NCI-H510A treated with DMSO at 0.1 percent for 48 hours (cell line): Measurements from ENCODE around the gene ZNF611.
"Not testable (repeated sequence)": the region's sequence is repeated elsewhere in the genome, so short reads cannot be mapped to it uniquely, and the experiment has no call there.

Experiments used
- DNase-seq: peaks from one replicate; lab custom pipeline; 2025; lab: John Stamatoyannopoulos, UW

Gene ZNF611

GRCh38 chr19:52716522-52716921 lies 18.3 kb downstream of the ZNF611 start:
- DNase-seq = no peak

- DNase-seq = not testable (repeated sequence)
These were observed 18.9 kb downstream of the ZNF611 start for GRCh38 chr19:52715902-52716301.

DNA sequence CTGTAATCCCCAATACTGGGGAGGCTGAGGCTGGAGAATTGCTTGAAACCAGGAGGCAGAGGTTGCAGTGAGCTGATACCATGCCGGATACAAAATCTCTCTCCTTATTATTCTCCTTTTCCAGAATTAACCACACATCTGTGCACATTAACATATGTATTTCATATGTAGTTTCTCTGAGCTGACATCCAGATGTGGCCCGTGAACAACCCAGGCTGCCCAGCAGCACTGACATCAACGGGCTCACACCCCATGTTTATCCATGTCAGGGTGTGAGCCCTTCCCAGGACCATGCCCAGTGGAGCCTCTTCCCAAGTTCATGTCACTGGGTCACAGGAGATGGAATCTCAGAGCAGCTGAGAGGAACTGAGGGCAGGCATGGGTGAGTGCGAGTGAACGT lies 19.5 kb downstream of the ZNF611 start:
- not testable (repeated sequence) for DNase-seq

- not testable (repeated sequence) for DNase-seq
These were observed 21.8 kb downstream of the ZNF611 start for GRCh38 chr19:52713051-52713450.

DNA sequence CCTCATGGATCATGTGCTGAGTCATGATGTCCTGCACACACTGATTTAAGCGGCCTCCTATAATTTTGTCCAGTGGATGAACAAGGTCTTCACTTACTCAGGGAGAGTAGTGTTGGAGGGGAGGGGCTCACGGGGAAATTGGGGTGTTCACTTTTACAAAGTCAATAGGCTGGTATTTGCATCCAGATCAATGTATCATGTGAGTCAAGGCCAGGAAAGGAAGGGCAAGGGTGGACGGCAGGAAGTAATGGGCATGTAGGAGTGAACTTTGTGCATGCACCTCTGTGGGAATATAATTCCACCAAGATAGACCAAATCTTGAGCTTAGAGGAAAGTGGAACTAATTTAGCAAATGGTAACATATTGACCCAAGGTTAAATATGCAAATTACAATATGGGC lies 23.2 kb downstream of the ZNF611 start:
- DNase-seq = not testable (repeated sequence)

GRCh38 chr19:52710538-52710937 lies 24.3 kb downstream of the ZNF611 start:
- DNase-seq = no peak

DNA sequence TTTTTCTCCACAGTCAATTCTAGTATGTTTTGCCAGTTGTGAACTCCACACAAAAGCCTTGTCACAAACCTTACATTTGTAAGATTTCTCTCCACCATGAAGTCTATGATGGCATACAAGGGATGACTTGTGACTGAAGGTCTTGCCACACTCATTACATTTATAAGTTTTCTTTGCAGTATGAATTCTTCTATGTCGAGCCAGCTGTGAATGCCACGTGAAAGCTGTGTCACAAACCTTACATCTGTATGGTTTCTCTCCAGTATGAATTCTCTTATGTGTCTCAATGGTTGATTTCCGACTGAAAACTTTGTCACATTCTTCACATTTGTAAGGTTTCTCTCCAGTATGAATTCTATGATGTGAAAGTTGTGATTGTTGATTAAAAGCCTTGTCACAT lies 29.2 kb downstream of the ZNF611 start:
- not testable (repeated sequence) for DNase-seq

- DNase-seq = no peak
These were observed 30.9 kb downstream of the ZNF611 start for GRCh38 chr19:52703917-52704316.

DNA sequence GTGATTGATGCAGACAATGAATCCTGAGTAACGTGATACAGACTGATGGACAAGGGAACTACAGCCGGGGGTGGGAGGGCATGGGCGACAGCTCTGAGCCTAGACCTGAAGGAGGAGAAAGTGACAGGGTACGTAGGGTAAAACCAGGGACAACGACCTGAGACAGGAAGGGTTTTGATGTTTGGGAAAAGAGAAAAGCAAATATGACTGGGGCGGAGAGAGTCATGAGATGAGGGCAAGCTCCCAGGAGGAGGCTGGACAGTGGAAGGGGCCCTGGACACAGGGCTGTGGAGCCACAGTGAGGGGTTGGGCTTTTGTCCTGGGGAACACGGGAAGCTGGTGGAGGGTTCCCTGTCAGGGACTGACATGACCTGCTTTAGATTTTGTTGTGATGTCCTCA lies 34.2 kb downstream of the ZNF611 start:
- no peak for DNase-seq

DNA sequence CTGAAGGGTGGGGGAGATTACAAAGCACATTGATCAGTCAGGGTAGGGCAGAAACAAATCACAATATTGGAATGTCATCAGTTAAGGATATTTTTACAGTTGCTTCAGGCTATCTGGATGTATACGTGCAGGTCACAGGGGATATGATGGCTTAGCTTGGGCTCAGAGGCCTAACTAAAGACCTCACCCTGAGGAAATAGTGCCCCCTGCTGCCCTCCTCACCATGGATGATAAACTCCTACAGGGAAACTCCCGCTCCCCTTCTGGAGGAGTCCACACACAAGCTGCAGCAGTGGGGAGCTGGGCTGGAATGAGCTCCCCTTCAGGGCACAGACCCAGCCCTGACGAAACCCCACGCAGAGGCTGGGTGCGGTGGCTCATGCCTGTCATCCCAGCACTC lies 35.3 kb downstream of the ZNF611 start:
- DNase-seq = not testable (repeated sequence)

GRCh38 chr19:52695996-52696395 lies 38.8 kb downstream of the ZNF611 start:
- no peak for DNase-seq

GRCh38 chr19:52694921-52695320 lies 39.9 kb downstream of the ZNF611 start:
- DNase-seq = no peak

DNA sequence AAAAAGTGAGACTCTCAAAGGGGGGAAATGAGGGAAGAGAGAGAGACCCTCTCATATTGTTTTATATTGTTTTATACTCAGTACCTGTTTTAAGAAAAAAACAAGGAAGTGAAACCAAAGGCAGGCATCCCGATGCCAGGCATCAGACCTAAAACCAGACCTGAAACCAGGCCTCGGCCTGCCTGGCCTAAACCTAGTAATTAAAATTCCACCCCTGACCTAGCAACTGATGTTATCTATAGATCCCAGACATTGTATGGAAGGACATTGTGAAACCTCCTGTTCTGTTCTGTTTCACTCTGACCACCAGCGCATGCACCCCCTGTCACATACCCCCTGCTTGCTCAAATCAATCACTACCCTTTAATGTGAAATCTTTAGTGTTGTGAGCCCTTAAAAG lies 40.6 kb downstream of the ZNF611 start:
- not testable (repeated sequence) for DNase-seq

- no peak for DNase-seq
These were observed 42.3 kb downstream of the ZNF611 start for GRCh38 chr19:52692431-52693008.

GRCh38 chr19:52691737-52692136 lies 43.1 kb downstream of the ZNF611 start:
- no peak for DNase-seq

GRCh38 chr19:52691215-52691610 lies 43.6 kb downstream of the ZNF611 start:
- no peak for DNase-seq

DNA sequence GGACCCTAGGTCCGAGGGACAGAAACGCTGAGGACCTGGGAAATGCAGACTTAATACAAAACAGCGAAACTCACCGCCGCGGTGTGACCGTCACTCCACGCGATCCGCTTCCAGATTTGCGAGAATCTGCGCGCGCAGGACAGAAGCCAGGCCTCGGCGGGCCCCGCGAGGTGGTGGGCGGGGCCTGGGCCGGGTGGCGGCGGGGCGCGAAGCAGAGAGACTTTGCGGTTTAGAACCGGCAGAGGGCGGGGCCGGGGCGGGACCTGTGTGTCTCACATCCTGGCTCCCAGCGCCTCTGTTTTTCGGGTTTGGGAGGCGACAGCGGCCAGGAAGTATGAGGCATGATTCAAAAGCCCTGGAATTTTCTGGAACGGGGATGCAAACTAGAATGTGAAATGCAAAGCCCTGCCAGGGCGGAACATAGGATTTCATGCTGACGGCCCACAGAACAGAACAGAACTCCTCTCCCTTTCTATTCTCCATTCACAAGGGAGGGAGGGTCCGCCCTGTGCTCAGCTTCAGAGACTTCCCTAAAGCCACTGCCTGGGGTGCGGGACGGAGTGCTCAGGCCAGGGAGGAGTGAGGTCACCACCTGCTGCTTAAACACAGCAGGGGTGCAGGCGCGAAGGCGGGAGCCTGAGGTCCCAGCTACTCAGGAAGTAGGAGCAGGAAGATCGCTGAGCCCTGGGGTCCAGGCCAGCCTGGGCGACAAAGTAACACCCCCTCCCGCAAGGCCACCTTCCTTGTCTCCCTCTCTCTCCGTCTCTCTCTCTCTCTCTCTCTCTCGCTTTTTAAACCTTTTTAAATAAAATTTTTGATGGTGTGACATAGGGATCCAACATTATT lies 44.3 kb downstream of the ZNF611 start:
- peak; percentile 32 for DNase-seq

DNA sequence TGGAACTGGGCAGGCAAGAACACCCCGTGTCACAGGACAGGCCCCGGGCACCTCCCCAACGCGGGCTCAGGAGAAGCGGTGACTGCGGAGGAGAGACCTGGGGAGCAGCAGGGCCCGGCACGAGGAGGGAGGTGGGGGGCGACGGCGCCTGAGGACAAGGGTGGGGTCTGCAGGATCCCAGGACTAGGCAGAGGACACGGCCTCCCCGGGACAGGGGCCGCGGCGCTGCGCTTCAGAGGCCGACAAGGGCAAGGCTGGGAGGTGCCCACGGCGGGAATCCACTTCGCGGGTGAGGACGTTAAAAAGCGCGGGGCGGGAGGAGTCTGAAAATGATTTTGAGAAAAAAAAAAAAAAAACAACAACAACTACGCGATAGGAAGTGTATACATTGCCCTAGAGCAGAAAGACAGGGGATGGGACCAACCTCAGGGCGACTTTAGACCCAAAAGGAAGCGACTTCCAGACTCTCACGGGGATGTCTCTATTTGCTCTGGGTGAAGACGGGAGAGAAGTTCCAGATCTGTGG lies 44.9 kb downstream of the ZNF611 start:
- DNase-seq = no peak

DNA sequence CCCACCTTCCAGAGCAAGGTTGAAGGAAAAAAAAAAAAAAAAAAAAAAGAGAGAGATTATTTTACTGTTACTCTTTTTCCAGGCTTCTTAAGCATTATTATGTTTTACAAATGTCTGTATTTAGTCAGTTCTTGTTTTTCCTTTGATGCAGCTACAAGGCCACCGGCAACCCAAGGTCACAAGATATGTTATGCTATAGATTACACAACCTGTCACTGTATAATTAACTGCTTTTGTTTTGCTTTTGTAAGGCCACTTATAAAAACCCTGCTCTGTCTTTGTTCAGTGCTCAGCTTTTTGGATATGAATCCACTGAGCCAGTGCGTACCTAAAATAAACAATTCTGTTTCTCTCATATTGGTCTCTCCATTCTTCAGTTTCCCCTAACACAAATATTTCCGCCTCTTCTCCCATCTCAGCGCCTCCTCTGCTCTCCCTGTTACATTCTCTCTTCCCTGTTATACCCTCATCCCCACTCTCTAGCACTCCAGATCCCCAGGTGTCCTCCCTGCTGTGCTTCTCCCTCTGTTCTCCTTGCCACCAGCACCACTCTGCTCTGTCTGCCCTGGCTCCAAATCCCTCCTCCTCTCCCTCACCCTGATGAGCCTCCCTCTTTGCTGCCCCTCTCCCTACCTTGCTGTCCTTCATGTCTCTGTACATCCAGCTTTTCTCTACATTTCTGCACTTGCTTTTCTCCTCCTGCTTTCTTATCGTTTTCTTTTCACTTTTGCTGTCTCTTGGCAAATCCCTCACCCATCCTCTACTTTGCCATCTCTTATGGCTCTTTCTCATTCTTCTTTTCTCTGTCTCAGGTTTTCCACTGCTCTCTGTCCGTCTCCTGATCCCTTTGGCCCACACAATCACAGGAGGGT lies 45.7 kb downstream of the ZNF611 start:
- peak; percentile 0 for DNase-seq

DNA sequence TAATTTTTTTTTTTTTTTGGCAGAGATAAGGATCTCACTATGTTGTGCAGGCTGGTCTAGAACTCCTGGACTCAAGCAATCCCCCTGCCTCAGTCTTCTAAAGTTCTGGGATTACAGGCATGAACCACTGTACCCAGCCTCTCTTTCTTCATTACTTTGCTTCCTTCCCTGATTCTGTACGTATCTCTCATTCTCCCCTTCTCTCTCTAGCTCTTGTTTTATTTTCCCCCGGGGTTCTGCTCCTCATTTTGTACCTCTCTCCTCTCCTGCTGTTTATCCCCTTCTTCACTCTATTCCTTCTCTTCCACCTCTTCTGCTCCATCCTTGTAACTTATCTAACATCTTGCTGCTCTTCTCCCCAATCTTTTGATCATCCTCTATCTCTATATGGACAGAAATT lies 46.5 kb downstream of the ZNF611 start:
- DNase-seq = no peak

DNA sequence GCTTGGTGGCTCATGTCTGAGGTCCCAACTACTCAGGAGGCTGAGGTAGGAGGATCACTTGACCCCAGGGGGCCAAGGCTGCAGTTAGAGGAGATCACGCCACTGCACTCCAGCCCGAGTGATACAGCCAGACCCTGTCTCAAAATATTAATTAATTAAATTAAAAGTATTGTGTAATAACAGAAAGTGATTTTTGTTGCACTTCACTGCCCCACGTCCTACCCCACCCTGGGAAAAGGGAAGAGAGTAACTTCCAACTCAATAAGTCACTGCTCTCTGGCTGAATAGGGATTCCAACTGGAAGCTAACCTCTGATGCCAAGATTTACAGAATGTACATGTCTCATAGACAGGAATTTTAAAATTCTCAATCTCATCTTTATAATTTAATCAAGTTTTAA lies 47.2 kb downstream of the ZNF611 start:
- DNase-seq = no peak

DNA sequence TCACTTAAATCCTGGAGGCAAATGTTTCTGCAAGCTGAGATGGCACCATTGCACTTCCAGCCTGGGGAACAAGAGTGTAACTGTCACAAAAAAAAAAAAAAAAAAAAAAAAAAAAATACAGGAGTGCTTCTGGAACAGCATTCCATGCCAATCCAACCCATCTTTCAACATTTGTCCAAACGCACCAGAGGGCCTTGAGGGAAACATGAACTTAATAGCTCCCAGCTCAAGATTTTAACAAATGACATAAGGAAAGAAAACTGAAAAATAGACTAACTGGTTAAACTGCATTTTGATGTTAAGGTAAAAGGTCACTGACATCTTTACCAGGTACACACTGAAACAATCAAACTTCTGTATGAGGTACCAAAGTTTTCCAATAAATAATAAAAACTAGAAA lies 49.0 kb downstream of the ZNF611 start:
- DNase-seq = no peak
